Activated naive CD4-positive, alpha-beta T cell treated with anti-CD3 and anti-CD28 coated beads, Interleukin-2, amount 50 U/mL, for 24 hours (primary cell): ENCODE measurements around the gene LZIC.
"Not testable (repeated sequence)": the region's sequence is repeated elsewhere in the genome, so short reads cannot be mapped to it uniquely, and the experiment has no call there.

Experiments
- H3K27ac Mint-ChIP-seq: one replicate; pipeline ENCODE4 v1.8.0; 2021; ENCODE audit warnings: mild to moderate bottlenecking, mixed read lengths
- H3K27me3 Mint-ChIP-seq: one replicate; pipeline ENCODE4 v1.8.0; 2021; ENCODE audit warnings: mixed read lengths
- H3K36me3 Mint-ChIP-seq: one replicate; pipeline ENCODE4 v1.8.0; 2021; ENCODE audit warnings: mixed read lengths
- H3K4me1 Mint-ChIP-seq: one replicate; pipeline ENCODE4 v1.8.0; 2021; ENCODE audit warnings: mixed read lengths
- H3K4me3 Mint-ChIP-seq: one replicate; pipeline ENCODE4 v1.8.0; 2021; ENCODE audit warnings: mild to moderate bottlenecking, mixed read lengths
- H3K9me3 Mint-ChIP-seq: one replicate; pipeline ENCODE4 v1.8.0; 2021; ENCODE audit warnings: mixed read lengths

LZIC gene

GRCh38 chr1:9917901-9918300 is 25.3 kb downstream of the LZIC start:
- Mint-ChIP-seq H3K4me3 (no peak overlapping the region), H3K36me3 (no peaks in the 10 kb centered on the region), H3K9me3 (no peaks in the 10 kb centered on the region), H3K4me1 (no peaks in the 10 kb centered on the region), H3K27me3 (no peaks in the 10 kb centered on the region), H3K27ac (no peak overlapping the region)

- H3K27me3 Mint-ChIP-seq, H3K4me3 Mint-ChIP-seq, H3K27ac Mint-ChIP-seq, H3K9me3 Mint-ChIP-seq, H3K36me3 Mint-ChIP-seq, H3K4me1 Mint-ChIP-seq: not testable (repeated sequence)
Observed at GRCh38 chr1:9917495-9917894, 25.7 kb downstream of the LZIC start.

- Mint-ChIP-seq H3K27ac (no peak overlapping the region), H3K4me1 (peaks cover 10% of the 10 kb centered on the region), H3K9me3 (no peaks in the 10 kb centered on the region), H3K4me3 (no peak overlapping the region), H3K27me3 (no peaks in the 10 kb centered on the region), H3K36me3 (no peaks in the 10 kb centered on the region)
Observed at GRCh38 chr1:9916452-9916851, 26.7 kb downstream of the LZIC start.

- no peaks in the 10 kb centered on the region for H3K27me3 Mint-ChIP-seq
- H3K36me3 Mint-ChIP-seq, result no peaks in the 10 kb centered on the region
- no peak overlapping the region for H3K27ac Mint-ChIP-seq
- H3K4me3 Mint-ChIP-seq, result no peak overlapping the region
- H3K9me3 Mint-ChIP-seq, result no peaks in the 10 kb centered on the region
- H3K4me1 Mint-ChIP-seq, result peaks cover 20% of the 10 kb centered on the region
Observed at GRCh38 chr1:9914610-9914937, 28.6 kb downstream of the LZIC start.

GRCh38 chr1:9912264-9912936 is 30.8 kb downstream of the LZIC start:
- no peaks in the 10 kb centered on the region for H3K36me3 Mint-ChIP-seq
- H3K4me3 Mint-ChIP-seq, result peak overlapping the region; percentile 46
- H3K9me3 Mint-ChIP-seq, result no peaks in the 10 kb centered on the region
- no peaks in the 10 kb centered on the region for H3K27me3 Mint-ChIP-seq
- H3K27ac Mint-ChIP-seq, result peak overlapping the region; percentile 80
- H3K4me1 Mint-ChIP-seq, result peaks cover 35% of the 10 kb centered on the region

GRCh38 chr1:9910423-9911178 is 32.6 kb downstream of the LZIC start:
- Mint-ChIP-seq H3K36me3 (no peaks in the 10 kb centered on the region), H3K4me1 (peaks cover 35% of the 10 kb centered on the region)

GRCh38 chr1:9910076-9910422 is 33.1 kb downstream of the LZIC start, which contains the start of gene CTNNBIP1:
CTNNBIP1 (minus strand) TSS chr1:9910269; CDS start chr1:9872064, 38,205 bp downstream.
- no peaks in the 10 kb centered on the region for H3K9me3 Mint-ChIP-seq
- no peaks in the 10 kb centered on the region for H3K36me3 Mint-ChIP-seq
- H3K4me1 Mint-ChIP-seq, result peaks cover 35% of the 10 kb centered on the region
- peak within 1 kb of the TSS; percentile 93 for H3K27ac Mint-ChIP-seq
- H3K27me3 Mint-ChIP-seq, result no peaks in the 10 kb centered on the region
- peak within 1 kb of the TSS; percentile 92 for H3K4me3 Mint-ChIP-seq

More at GRCh38 chr1:9910423-9911178, 32.6 kb downstream of the LZIC start:
- Mint-ChIP-seq H3K27ac (peak overlapping the region; percentile 93), H3K4me3 (peak overlapping the region; percentile 91), H3K27me3 (no peaks in the 10 kb centered on the region), H3K9me3 (no peaks in the 10 kb centered on the region)

- Mint-ChIP-seq H3K9me3 (no peaks in the 10 kb centered on the region), H3K4me3 (peak overlapping the region; percentile 92), H3K27me3 (no peaks in the 10 kb centered on the region), H3K4me1 (peaks cover 36% of the 10 kb centered on the region), H3K27ac (peak overlapping the region; percentile 74), H3K36me3 (no peaks in the 10 kb centered on the region)
Observed at GRCh38 chr1:9909234-9910046, 33.8 kb downstream of the LZIC start.

- Mint-ChIP-seq H3K4me1 (peaks cover 42% of the 10 kb centered on the region), H3K27me3 (no peaks in the 10 kb centered on the region)
Observed at GRCh38 chr1:9908871-9909233, 34.3 kb downstream of the LZIC start.

GRCh38 chr1:9907441-9907840 is 35.8 kb downstream of the LZIC start:
- H3K36me3 Mint-ChIP-seq, result no peaks in the 10 kb centered on the region
- peaks cover 41% of the 10 kb centered on the region for H3K4me1 Mint-ChIP-seq
- no peak overlapping the region for H3K27ac Mint-ChIP-seq
- no peak overlapping the region for H3K4me3 Mint-ChIP-seq
- H3K27me3 Mint-ChIP-seq, result no peaks in the 10 kb centered on the region
- H3K9me3 Mint-ChIP-seq, result no peaks in the 10 kb centered on the region

More at GRCh38 chr1:9908871-9909233, 34.3 kb downstream of the LZIC start:
- Mint-ChIP-seq H3K36me3 (no peaks in the 10 kb centered on the region), H3K27ac (no peak overlapping the region), H3K9me3 (no peaks in the 10 kb centered on the region), H3K4me3 (peak overlapping the region; percentile 92)

GRCh38 chr1:9906466-9906865 is 36.7 kb downstream of the LZIC start:
- no peak overlapping the region for H3K27ac Mint-ChIP-seq
- H3K36me3 Mint-ChIP-seq, result no peaks in the 10 kb centered on the region
- peaks cover 35% of the 10 kb centered on the region for H3K4me1 Mint-ChIP-seq
- H3K4me3 Mint-ChIP-seq, result no peak overlapping the region
- no peaks in the 10 kb centered on the region for H3K9me3 Mint-ChIP-seq
- no peaks in the 10 kb centered on the region for H3K27me3 Mint-ChIP-seq

GRCh38 chr1:9905010-9905409 is 38.2 kb downstream of the LZIC start:
- H3K27me3 Mint-ChIP-seq, result no peaks in the 10 kb centered on the region
- H3K36me3 Mint-ChIP-seq, result no peaks in the 10 kb centered on the region
- peaks cover 38% of the 10 kb centered on the region for H3K4me1 Mint-ChIP-seq
- H3K4me3 Mint-ChIP-seq, result no peak overlapping the region
- no peak overlapping the region for H3K27ac Mint-ChIP-seq
- H3K9me3 Mint-ChIP-seq, result no peaks in the 10 kb centered on the region

GRCh38 chr1:9904596-9904995 is 38.6 kb downstream of the LZIC start:
- Mint-ChIP-seq H3K4me3 (no peak overlapping the region), H3K9me3 (no peaks in the 10 kb centered on the region), H3K27ac (no peak overlapping the region), H3K4me1 (peaks cover 39% of the 10 kb centered on the region), H3K27me3 (no peaks in the 10 kb centered on the region), H3K36me3 (no peaks in the 10 kb centered on the region)

- Mint-ChIP-seq H3K9me3 (no peaks in the 10 kb centered on the region), H3K4me3 (no peak overlapping the region), H3K27me3 (no peaks in the 10 kb centered on the region), H3K27ac (no peak overlapping the region), H3K36me3 (no peaks in the 10 kb centered on the region), H3K4me1 (peaks cover 33% of the 10 kb centered on the region)
Observed at GRCh38 chr1:9903801-9904527, 39.2 kb downstream of the LZIC start.

- Mint-ChIP-seq H3K4me1 (peaks cover 24% of the 10 kb centered on the region), H3K36me3 (no peaks in the 10 kb centered on the region), H3K27me3 (no peaks in the 10 kb centered on the region), H3K9me3 (no peaks in the 10 kb centered on the region), H3K4me3 (no peak overlapping the region), H3K27ac (no peak overlapping the region)
Observed at GRCh38 chr1:9902060-9902452, 41.1 kb downstream of the LZIC start.
